Natural killer cell treated with Interleukin-12 subunit alpha and Interleukin-12 subunit beta and Interleukin-15 and Interleukin-18, amount 100 ng/mL, for 72 hours (primary cell): ENCODE results near the gene GAL3ST2. TPM values are rescaled to one million over a fixed set of nuclear protein-coding genes. Genes with fewer than 3 reads are reported as not detected.
A peak's percentile ranks its signal among the peaks of the same experiment; 100 is the strongest.
"Not testable (repeated sequence)": the region's sequence is repeated elsewhere in the genome, so short reads cannot be mapped to it uniquely, and the experiment has no call there.

Experiments
- ATAC-seq, 2 donors: fragments of 150-1000 bp; cut with Tn5 transposase in 1 of 2; sonication (Bioruptor Pico), chemical (Tn5 transposase) in 1 of 2; 2 replicates each; pipeline ENCODE4 v1.10.0; 2021
- DNase-seq: peaks from one replicate; pipeline ENCODE4 v3.0.0; 2022; ENCODE audit warnings: low spot score
- H3K27ac Mint-ChIP-seq, 2 donors: 1 replicate in 1 of 2; 2 replicates in 1 of 2; pipeline ENCODE4 v1.8.0; 2022; ENCODE audit warnings: mixed read lengths in 2 of 2, mild to moderate bottlenecking in 1 of 2, moderate library complexity in 1 of 2
- H3K27me3 Mint-ChIP-seq, 2 donors: 1 replicate in 1 of 2; 2 replicates in 1 of 2; pipeline ENCODE4 v1.8.0; 2022; ENCODE audit warnings: mixed read lengths in 2 of 2
- H3K36me3 Mint-ChIP-seq: one replicate; pipeline ENCODE4 v1.8.0; 2022; ENCODE audit warnings: mixed read lengths
- H3K4me1 Mint-ChIP-seq, 2 donors: 1 replicate in 1 of 2; 2 replicates in 1 of 2; pipeline ENCODE4 v1.8.0; 2022; ENCODE audit warnings: low read depth in 2 of 2, mixed read lengths in 2 of 2, mild to moderate bottlenecking in 1 of 2
- H3K4me3 Mint-ChIP-seq: one replicate; pipeline ENCODE4 v1.8.0; 2022; ENCODE audit warnings: mixed read lengths
- H3K9me3 Mint-ChIP-seq: 2 replicates; pipeline ENCODE4 v1.8.0; 2022; ENCODE audit warnings: mixed read lengths
- total RNA-seq, 2 donors: library from RNA; stranded (reverse); gene quantifications; one replicate each; pipeline ENCODE4 v1.2.3, GENCODE V29; 2022

Gene GAL3ST2
- total RNA-seq, 2 donors from 2014 or later = 0.83 to 2.8 TPM

DNA sequence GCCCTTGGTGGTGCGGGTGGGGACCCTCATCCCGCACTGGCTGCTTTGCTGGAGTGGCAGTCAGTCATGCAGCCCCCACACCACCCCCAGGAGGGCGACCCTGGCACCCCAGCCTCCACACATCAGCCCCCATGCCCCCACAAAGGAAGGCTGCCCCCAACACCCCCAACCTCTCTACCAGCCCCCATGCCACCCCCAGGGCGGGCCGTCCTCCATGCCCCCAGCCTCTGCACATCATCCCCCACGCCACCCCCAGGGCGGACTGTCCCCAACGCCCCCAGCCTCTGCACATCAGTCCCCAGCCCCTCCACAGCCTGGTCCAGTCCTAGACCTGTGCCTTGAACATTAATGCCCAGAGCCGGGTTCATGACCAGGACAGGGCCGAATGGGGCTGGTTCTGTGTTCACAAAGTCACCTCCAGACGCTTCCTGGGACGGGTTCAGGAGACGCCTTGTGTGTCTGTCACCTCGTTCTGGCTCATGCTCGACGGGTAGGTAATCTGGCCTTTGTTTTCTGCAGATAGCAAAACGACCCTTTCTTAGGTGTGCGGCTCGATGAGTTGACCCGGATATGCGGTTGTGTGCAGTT lies 23.8 kb upstream of the GAL3ST2 start:
- H3K4me1 Mint-ChIP-seq = peaks cover 0 to 10% of the 10 kb centered on the region in 2 donors
- DNase-seq (no peak), ATAC-seq (no peak)
- H3K27me3 Mint-ChIP-seq = no peaks in the 10 kb centered on the region
- H3K4me3 Mint-ChIP-seq = no peak overlapping the region
- H3K9me3 Mint-ChIP-seq = no peaks in the 10 kb centered on the region
- H3K36me3 Mint-ChIP-seq = peaks cover 4% of the 10 kb centered on the region
- H3K27ac Mint-ChIP-seq = no peak overlapping the region

DNA sequence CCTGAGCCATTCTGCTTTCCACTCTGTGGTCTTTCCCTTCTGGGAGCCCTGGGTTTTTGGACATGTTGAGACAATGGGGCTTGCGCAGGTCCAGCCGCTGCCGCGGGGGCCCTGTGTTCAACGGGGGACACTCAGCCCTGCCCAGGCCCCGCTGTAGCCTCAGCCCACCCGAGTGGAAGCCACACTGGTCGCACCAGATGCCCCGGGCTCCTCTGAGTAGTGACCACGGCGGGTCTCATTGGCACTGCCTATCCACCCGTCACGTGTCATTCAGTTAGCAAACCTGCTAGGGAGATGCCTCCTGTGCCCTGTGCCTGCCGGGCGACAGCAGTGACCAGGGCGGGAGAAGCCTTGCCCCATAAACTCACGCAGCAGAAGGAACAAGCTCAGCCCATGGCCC lies 23.1 kb upstream of the GAL3ST2 start:
- Mint-ChIP-seq H3K27ac (no peak overlapping the region), H3K27me3 (no peaks in the 10 kb centered on the region), H3K36me3 (peaks cover 4% of the 10 kb centered on the region), H3K9me3 (no peaks in the 10 kb centered on the region), H3K4me3 (no peak overlapping the region), H3K4me1 (peaks cover 0 to 14% of the 10 kb centered on the region in 2 donors)
- no peak for ATAC-seq
- no peak for DNase-seq

DNA sequence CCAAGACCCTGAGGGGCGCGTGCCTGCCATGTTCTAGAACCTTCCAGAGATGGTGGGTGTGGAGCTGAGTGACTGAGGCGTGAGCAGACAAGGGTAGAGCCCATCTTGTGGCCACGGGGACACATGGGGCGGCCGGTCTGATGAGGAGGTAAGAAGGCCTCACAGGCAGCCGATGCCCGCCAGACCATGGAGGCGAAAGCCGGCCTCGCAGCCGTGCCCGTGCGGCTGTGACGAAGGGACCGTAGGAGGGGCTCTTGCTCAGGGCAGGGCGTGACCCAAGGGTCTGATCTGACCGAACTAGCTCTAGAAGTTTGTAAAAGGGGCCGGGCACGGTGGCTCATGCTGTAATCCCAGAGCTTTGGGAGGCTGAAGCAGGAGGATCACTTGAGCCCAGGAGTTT lies 22.6 kb upstream of the GAL3ST2 start:
- Mint-ChIP-seq H3K27me3 (no peaks in the 10 kb centered on the region), H3K4me3 (no peak overlapping the region), H3K36me3 (peaks cover 4% of the 10 kb centered on the region), H3K4me1 (peaks cover 4 to 14% of the 10 kb centered on the region in 2 donors), H3K9me3 (no peaks in the 10 kb centered on the region), H3K27ac (no peak overlapping the region)
- ATAC-seq = no peak
- no peak for DNase-seq

DNA sequence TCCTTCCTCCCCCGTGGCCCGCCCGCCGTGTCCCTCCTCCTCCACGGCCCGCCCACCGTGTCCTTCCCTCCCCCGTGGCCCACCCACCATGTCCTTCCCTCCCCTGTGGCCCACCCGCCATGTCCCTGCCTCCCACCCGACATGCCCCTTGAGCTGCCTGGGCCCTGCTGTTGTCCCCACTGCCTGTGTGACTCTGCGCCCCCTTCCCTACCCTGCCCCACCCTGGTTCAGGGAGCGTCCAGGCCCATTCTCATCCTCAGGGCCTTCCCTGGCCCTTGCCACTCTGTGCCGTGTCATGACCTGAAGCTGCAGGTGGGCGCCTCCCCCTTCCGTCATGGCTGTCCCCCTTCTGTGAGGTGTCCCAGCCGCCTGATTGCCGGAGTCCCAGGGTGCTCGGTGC lies 21.5 kb upstream of the GAL3ST2 start:
- H3K27me3 Mint-ChIP-seq = no peaks in the 10 kb centered on the region
- no peak overlapping the region for H3K27ac Mint-ChIP-seq
- DNase-seq (no peak), ATAC-seq (no peak)
- peaks cover 12 to 19% of the 10 kb centered on the region in 2 donors for H3K4me1 Mint-ChIP-seq
- no peaks in the 10 kb centered on the region for H3K9me3 Mint-ChIP-seq
- peaks cover 6% of the 10 kb centered on the region for H3K36me3 Mint-ChIP-seq
- H3K4me3 Mint-ChIP-seq = no peak overlapping the region

DNA sequence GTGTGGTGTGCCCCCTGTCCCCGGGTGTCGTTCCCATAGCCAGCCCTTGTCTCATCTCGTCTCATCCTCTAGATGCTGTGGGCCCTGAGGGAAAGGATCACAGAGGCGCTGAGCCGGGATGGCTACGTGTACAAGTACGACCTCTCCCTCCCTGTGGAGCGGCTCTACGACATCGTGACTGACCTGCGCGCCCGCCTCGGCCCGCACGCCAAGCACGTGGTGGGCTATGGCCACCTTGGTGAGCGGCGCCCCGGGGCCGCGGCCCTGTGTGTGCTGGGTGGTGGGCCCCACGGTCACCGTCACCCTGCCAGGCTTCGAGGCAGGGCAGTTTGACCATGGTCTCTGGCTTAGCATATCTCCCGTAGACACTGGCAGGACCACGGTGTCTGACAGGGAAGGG lies 20.8 kb upstream of the GAL3ST2 start:
- peaks cover 9% of the 10 kb centered on the region for H3K36me3 Mint-ChIP-seq
- peaks cover 14 to 21% of the 10 kb centered on the region in 2 donors for H3K4me1 Mint-ChIP-seq
- H3K27ac Mint-ChIP-seq = no peak overlapping the region
- no peak for DNase-seq
- peaks cover 1% of the 10 kb centered on the region for H3K9me3 Mint-ChIP-seq
- ATAC-seq = no peak
- H3K27me3 Mint-ChIP-seq = no peaks in the 10 kb centered on the region
- H3K4me3 Mint-ChIP-seq = no peak overlapping the region

DNA sequence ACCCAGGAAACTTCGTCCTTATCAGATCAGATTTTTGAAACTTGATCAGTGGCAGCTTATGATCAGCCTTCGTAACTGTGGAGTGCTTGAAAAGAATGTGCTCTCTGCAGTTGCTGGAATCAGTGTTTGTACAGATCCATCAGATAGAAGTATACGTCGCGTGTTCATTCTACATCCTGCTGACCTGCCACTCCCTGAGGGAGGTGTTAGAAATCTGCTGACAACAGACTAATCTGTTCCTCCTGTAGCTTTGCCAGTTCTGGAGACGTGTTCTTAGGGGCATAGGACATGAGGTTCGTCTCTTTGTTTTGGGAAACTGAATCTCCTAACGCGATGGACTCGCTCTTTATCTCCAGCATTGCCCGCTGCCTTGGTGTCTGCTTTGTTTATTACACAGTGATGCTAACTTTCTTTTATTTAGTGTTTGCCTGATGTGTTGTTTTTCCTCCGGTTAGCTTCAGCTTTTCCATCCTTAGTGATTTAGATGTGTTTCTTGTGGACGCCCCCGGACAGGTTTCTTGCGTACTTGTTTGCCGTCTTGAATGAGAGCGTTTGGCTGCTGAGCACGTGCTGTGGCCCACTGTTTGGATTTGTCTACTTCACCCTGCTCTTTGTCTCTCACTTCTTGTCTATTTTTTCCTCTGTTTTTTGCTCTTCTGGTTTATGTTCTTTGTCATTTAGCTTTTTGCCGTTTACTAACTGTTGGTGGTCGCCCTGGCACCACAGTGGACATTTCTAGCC lies 17.4 kb upstream of the GAL3ST2 start:
- no peak for ATAC-seq
- H3K36me3 Mint-ChIP-seq = peaks cover 16% of the 10 kb centered on the region
- peak overlapping the region in 1 of 2 donors; percentile 2 for H3K27ac Mint-ChIP-seq
- H3K9me3 Mint-ChIP-seq = peaks cover 3% of the 10 kb centered on the region
- H3K27me3 Mint-ChIP-seq = no peaks in the 10 kb centered on the region
- peak overlapping the region; percentile 26 for H3K4me3 Mint-ChIP-seq
- peak; percentile 46 for DNase-seq
- peaks cover 40 to 43% of the 10 kb centered on the region in 2 donors for H3K4me1 Mint-ChIP-seq

DNA sequence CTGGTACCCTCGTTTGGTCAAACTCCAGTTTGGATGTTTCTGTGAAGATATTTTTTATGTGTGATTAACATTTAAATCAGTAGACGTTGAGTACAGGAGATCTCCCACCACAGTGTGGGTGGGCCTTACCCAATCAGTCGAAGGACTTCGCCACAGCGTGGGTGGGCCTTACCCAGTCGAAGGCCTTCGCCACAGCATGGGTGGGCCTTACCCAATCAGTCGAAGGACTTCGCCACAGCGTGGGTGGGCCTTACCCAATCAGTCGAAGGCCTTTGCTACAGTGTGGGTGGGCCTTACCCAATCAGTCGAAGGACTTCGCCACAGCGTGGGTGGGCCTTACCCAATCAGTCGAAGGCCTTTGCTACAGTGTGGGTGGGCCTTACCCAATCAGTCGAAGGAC lies 16.7 kb upstream of the GAL3ST2 start:
- not testable (repeated sequence) for H3K9me3 Mint-ChIP-seq
- peak overlapping the region in 1 of 2 donors; percentile 2 for H3K27ac Mint-ChIP-seq
- DNase-seq = peak; percentile 45

DNA sequence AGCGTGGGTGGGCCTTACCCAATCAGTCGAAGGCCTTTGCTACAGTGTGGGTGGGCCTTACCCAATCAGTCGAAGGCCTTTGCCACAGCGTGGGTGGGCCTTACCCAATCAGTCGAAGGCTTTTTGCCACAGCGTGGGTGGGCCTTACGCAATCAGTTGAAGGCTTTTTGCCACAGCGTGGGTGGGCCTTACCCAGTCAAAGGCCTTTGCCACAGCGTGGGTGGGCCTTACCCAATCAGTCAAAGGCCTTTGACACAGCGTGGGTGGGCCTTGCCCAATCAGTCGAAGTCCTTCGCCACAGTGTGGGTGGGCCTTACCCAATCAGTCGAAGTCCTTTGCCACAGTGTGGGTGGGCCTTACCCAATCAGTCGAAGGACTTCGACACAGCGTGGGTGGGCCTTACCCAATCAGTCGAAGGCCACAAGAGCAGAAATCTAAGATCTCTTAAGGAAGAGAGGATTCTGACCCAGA lies 16.3 kb upstream of the GAL3ST2 start:
- no peaks in the 10 kb centered on the region for H3K27me3 Mint-ChIP-seq
- H3K9me3 Mint-ChIP-seq = peaks cover 3% of the 10 kb centered on the region
- peak overlapping the region; percentile 88 to 92 for H3K27ac Mint-ChIP-seq
- peaks cover 46 to 49% of the 10 kb centered on the region in 2 donors for H3K4me1 Mint-ChIP-seq
- no peak overlapping the region for H3K4me3 Mint-ChIP-seq
- ATAC-seq (no peak), DNase-seq (peak; percentile 76)
- peaks cover 16% of the 10 kb centered on the region for H3K36me3 Mint-ChIP-seq

More for the DNA sequence above, 16.7 kb upstream of the GAL3ST2 start:
- not testable (repeated sequence) for H3K27me3 Mint-ChIP-seq, ATAC-seq
- peaks cover 16% of the 10 kb centered on the region for H3K36me3 Mint-ChIP-seq
- H3K4me1 Mint-ChIP-seq = peaks cover 46 to 49% of the 10 kb centered on the region in 2 donors
- peak overlapping the region; percentile 26 for H3K4me3 Mint-ChIP-seq

DNA sequence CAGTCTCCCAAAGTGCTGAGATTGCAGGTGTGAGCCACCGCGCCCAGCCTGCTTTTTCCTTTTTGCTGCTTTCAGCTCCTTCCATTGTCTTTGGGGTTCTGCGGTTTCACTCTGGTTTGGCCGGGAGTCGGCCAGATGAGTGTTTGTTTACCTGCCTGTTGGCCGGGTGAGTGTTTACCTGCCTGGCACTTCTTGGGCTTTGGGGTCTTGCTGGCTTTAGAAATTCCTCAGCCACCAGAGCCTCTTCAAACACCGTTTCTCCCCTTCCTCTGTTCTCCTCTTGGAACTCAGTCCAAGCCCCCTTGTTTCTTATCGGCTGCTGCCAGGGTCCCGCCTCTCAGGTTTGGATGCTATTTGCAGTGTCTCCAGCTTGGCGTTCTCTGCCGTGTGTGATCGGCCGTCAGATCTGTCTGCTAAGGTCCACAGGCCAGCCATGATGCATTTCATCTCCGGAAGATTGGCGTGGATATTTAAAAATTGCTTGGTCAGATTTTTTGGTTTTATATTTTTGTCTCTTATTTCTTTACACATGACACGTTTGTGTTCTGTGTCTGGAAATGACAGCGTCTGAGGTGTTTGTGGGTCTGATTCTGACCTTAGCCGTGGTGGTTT lies 14.2 kb upstream of the GAL3ST2 start:
- peak in 1 of 2 donors; percentile 12 for ATAC-seq
- DNase-seq = peak; percentile 58
- H3K27me3 Mint-ChIP-seq = no peaks in the 10 kb centered on the region

DNA sequence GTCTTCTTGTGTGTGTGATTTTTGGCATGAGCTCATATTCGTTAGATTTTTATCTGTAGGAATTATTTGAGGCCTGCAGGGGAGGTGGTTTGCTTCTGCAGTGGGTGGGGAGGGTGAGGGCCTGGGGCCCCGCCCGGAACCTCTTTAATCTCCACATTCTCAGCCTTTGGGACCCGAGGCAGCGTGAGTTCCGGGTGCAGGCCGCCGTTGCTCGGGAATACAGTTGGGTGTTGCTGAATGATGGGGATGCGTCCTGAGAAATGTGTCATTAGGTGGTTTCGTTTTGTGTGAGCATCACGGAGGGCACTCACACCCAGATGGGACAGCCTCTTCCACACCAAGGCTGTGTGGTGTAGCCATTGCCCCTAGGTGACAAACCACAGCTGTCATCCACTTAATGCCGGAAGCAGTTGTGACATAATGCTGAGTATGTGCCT lies 13.7 kb upstream of the GAL3ST2 start:
- Mint-ChIP-seq H3K9me3 (peaks cover 3% of the 10 kb centered on the region), H3K4me1 (peaks cover 44 to 46% of the 10 kb centered on the region in 2 donors), H3K27me3 (no peaks in the 10 kb centered on the region), H3K36me3 (peaks cover 16% of the 10 kb centered on the region), H3K27ac (peak overlapping the region; percentile 92 to 93), H3K4me3 (peak overlapping the region; percentile 87)
- DNase-seq = peak; percentile 97
- ATAC-seq = peak; percentile 92

More for the DNA sequence above, 14.2 kb upstream of the GAL3ST2 start:
- peaks cover 16% of the 10 kb centered on the region for H3K36me3 Mint-ChIP-seq
- H3K4me3 Mint-ChIP-seq = peak overlapping the region; percentile 87
- peaks cover 46% of the 10 kb centered on the region in 2 donors for H3K4me1 Mint-ChIP-seq
- peaks cover 3% of the 10 kb centered on the region for H3K9me3 Mint-ChIP-seq
- H3K27ac Mint-ChIP-seq = peak overlapping the region; percentile 92 to 93

DNA sequence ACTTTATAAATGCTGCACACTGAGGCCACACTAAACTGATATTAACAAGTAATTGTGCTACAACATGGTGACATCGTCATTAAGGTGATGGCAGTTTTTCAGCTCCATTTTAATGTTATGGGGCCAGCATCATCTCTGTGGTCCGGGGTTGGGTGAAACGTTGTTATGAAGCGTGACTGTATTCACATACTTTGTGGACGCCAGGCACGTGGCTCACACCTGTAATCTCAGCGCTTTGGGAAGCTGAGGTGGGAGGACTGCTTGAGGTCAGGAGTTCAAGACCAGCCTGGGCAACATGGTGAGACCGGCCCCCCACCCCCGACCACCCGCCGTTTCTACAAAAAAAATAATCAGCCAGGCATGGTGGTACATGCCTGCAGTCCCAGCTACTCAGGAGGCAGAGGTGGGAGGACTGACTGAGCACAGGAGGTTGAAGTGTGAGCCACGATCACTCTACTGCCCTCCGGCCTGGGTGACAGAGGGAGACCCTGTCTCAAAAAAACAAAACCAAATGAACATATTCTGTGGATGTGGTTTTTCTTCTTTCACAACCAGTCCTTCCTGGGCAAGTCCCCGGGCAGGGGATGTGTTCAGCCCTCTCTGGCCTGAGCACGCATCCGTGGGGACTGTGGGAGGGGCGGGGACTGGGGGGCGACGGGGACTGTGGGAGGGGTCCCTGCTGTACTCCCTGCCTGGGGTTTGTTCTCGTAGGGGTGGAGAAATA lies 12.9 kb upstream of the GAL3ST2 start:
- H3K36me3 Mint-ChIP-seq = peaks cover 16% of the 10 kb centered on the region
- DNase-seq = peak; percentile 85
- H3K4me3 Mint-ChIP-seq = peak overlapping the region; percentile 87
- peaks cover 3% of the 10 kb centered on the region for H3K9me3 Mint-ChIP-seq
- peaks cover 43 to 45% of the 10 kb centered on the region in 2 donors for H3K4me1 Mint-ChIP-seq
- peak; percentile 57 to 73 for ATAC-seq
- H3K27ac Mint-ChIP-seq = peak overlapping the region; percentile 92 to 93
- H3K27me3 Mint-ChIP-seq = no peaks in the 10 kb centered on the region

DNA sequence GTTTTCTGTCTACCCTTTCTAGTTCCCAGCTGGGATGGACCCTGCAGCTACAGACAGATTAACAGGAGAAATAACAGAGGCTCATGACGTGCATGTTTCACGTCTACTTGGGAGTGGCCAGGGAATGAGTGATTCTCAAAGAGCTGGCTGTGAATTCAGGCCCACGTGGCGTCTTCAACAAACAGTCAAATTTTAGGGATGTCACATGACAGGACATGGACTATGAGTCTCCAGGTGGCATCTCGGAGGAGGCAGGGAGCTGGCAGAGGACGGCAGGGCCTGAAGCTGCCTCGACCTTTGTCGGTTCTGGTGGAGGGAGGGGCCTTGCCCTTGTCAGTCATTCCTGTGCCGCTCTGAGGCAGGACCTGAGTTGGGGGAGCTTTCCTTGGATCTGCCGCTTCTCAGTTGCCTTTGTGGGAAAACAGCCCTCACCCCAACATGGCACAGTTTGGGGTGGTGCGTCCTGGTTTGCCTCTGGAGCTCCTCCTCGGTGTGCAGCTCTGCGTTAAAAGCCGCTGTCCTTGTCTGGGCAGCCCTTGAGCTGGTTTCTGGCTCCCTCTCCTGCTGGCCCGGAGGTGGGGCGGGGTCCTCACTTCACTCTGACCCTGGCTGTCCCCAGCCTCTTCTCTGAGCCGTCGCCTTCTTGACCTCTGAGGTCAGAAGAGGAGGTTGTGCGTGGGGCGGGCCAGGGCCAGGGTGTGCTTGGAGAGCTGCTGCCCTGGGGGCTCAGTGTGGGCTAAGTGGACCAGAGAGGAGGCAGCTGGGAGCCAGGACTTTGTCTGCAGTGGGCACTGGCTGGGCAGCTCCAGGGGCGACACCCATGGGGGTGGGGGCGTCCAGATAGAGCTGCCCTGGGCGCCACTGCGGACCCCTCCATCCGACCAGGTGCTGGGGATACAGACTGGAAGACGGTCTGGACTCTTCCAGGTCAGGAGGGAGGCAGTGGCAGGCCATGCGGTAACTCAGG lies 12.1 kb upstream of the GAL3ST2 start:
- Mint-ChIP-seq H3K27me3 (no peaks in the 10 kb centered on the region), H3K36me3 (peaks cover 13% of the 10 kb centered on the region), H3K4me1 (peaks cover 35 to 36% of the 10 kb centered on the region in 2 donors), H3K9me3 (peaks cover 3% of the 10 kb centered on the region), H3K27ac (peak overlapping the region; percentile 92 to 93), H3K4me3 (peak overlapping the region; percentile 87)
- ATAC-seq = peak in 1 of 2 donors; percentile 0
- peak; percentile 62 for DNase-seq
